ENCODE data around the gene BLTP2. TPM values are rescaled to one million over a fixed set of nuclear protein-coding genes. Genes with fewer than 3 reads are reported as not detected.

BLTP2 gene
- total RNA-seq, 6 donors from 2014 or later, result 98.1 to 250 (median 131) TPM

DNA sequence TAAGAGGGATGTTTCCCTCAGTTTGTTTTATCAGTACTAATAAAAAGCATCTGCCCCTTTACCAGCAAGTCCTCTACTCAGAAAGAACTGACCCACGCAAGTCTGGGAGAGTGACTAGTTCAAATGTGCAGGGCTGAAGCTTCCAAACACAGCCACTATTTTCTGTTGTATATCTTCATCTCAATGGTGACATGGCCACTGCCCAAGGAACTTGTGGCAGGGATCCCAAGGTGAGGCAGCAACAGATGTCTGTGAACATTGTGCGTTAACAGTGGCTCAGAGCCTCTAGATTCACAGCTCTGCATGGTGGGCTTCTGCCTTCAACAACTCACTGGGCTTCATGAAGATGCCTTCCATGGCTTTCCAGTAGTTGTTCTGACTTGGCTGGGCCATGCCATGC, 3.7 kb upstream of the BLTP2 start:
- 92 to 94% methylated on average over 2 of the region's 2 CpGs for WGBS, 2 donors
- no peak overlapping the region for H3K27ac ChIP-seq
- H3K27me3 ChIP-seq, result no peaks in the 10 kb centered on the region
- ATAC-seq (ENCODE audit: low FRiP score in 2 of 2), result no peak
- no peaks in the 10 kb centered on the region for H3K9me3 ChIP-seq
- no peak for DNase-seq
- peaks cover 0 to 49% (median 30%) of the 10 kb centered on the region in 4 donors for H3K36me3 ChIP-seq
- peaks cover 20 to 29% (median 22%) of the 10 kb centered on the region in 4 donors for H3K4me1 ChIP-seq
- no peak overlapping the region for H3K4me3 ChIP-seq
- TF ChIP-seq POLR2AphosphoS5 (IDR thresholded peaks at IDR 0.05) (no peak), EP300 (IDR thresholded peaks at IDR 0.05) (no peak), POLR2A (IDR thresholded peaks at IDR 0.05) (no peak)
- TF ChIP-seq, protein P1, sequence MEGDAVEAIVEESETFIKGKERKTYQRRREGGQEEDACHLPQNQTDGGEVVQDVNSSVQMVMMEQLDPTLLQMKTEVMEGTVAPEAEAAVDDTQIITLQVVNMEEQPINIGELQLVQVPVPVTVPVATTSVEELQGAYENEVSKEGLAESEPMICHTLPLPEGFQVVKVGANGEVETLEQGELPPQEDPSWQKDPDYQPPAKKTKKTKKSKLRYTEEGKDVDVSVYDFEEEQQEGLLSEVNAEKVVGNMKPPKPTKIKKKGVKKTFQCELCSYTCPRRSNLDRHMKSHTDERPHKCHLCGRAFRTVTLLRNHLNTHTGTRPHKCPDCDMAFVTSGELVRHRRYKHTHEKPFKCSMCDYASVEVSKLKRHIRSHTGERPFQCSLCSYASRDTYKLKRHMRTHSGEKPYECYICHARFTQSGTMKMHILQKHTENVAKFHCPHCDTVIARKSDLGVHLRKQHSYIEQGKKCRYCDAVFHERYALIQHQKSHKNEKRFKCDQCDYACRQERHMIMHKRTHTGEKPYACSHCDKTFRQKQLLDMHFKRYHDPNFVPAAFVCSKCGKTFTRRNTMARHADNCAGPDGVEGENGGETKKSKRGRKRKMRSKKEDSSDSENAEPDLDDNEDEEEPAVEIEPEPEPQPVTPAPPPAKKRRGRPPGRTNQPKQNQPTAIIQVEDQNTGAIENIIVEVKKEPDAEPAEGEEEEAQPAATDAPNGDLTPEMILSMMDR (IDR thresholded peaks at IDR 0.05), result no peak

DNA sequence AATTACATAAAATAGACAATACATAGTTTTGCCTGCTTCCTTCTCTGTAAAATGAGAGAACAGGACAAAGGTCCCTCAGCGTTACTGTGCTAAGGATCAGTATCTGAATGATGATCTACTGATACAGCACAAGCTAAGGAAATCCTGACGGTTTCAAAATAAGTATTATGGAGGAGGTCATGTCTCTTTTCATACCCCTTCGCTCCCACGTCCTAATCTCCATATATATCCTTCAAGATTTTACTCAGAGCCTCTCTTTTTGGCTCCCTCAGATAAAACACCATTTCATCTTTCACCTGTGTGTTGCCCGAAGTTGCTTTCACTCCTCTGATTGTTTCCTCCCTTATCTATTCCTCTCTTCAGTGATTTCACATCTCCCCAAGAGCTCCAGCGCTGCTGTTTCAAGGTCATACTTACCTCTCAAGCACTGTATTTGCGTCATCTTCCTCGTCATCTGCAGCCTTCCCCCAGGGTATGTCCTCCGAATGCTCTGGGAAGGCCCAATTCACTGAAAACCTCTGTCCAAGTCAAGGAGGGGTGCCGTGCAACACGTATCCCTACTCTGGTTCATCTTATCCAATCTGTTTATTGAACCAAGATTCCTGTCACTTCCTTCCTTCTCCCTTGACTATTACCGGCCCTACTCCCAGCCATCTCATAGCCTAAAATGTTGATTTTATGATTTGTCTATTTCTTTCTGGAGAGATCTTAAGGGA, 1.2 kb upstream of the BLTP2 start:
- DNase-seq (peak in 1 of 2 donors; percentile 24), ATAC-seq (ENCODE audit: low FRiP score in 2 of 2) (no peak)
- Histone ChIP-seq H3K4me1 (peaks cover 32 to 44% (median 33%) of the 10 kb centered on the region in 4 donors), H3K27me3 (no peaks in the 10 kb centered on the region), H3K36me3 (peaks cover 8 to 52% (median 38%) of the 10 kb centered on the region in 4 donors), H3K27ac (peak overlapping the region; percentile 91 to 98 (median 96)), H3K4me3 (peak overlapping the region in 2 of 4 donors; percentile 25 to 99), H3K9me3 (no peaks in the 10 kb centered on the region)
- WGBS, 2 donors, result 39 to 53% methylated on average over 12 of the region's 12 CpGs
- TF ChIP-seq, protein P1 (IDR thresholded peaks at IDR 0.05), result no peak
- TF ChIP-seq EP300 (IDR thresholded peaks at IDR 0.05) (no peak), POLR2AphosphoS5 (IDR thresholded peaks at IDR 0.05) (no peak)

DNA sequence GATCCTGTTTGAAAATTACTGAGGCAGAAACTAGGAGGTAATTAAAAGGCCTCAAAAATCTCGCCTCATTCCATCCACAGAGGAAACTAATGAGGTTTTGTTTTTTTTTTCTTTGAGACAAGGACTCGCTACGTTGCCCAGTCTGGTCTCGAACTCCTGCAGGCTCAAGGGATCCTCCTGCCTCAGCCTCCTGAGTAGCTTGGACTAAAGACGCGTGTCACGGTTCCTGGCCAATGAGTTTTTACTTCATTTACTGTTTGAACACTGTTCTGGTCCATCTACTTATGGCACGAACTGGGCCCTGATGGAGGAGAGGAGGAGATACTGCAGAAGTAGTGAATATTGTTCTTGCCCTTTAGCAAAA, 600 bp upstream of the BLTP2 start:
- Histone ChIP-seq H3K36me3 (peaks cover 9 to 55% (median 40%) of the 10 kb centered on the region in 4 donors), H3K4me1 (peaks cover 32 to 44% (median 33%) of the 10 kb centered on the region in 4 donors), H3K9me3 (no peaks in the 10 kb centered on the region), H3K4me3 (peak overlapping the region; percentile 62 to 99 (median 98)), H3K27me3 (no peaks in the 10 kb centered on the region), H3K27ac (peak overlapping the region; percentile 91 to 98 (median 96))
- DNase-seq (no peak), ATAC-seq (ENCODE audit: low FRiP score in 2 of 2) (no peak)
- TF ChIP-seq EP300 (IDR thresholded peaks at IDR 0.05) (no peak), POLR2A (IDR thresholded peaks at IDR 0.05) (no peak)
- WGBS, 2 donors, result 18 to 24% methylated on average over 8 of the region's 8 CpGs

DNA sequence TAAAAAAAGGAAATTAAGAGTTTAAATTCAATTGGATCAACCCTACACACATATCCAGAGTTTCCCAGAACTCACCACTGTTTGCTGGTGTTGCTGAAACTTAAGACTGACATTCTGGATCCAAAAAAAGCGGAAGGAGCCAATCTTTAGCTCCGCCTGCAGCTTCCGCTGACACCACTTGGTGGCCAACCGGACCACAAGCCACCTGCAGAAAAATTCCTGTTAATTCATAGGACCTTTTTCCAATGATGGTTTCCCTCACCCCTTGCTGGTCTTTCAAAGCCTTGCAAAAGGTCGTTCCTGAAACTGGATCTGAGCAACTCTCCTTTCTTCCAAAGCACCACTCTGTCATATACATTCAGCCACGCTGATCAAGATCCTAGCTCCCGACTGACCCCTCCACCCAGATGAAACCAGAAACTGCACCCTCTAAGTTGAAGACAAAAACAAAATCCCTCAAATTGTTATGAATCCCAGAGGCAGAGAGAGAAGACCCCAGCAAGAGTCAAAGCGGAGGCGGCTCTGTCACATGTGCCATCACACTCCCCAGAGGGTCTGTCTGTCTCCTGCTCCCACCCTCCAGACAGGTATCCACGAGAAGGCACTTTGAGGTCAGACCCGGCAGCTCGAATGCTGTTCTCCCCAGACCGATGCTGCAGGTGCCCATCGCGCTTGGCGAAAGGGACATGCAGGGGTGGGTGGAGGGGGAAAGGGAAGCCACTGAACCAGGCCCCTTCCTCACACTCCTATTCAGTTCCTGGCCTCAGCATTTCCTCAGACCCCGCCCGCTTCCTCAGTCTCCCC, 773 bp downstream of the BLTP2 start:
- peak; percentile 38 to 52 for ATAC-seq (ENCODE audit: low FRiP score in 2 of 2)
- H3K4me3 ChIP-seq, result peak overlapping the region; percentile 82 to 99 (median 98)
- peak in 1 of 2 donors; percentile 77 for DNase-seq
- TF ChIP-seq, protein P1 (IDR thresholded peaks at IDR 0.05), result peak in 5 of 6 experiments; percentile 39 to 67 (median 46)
- TF ChIP-seq EP300 (IDR thresholded peaks at IDR 0.05), result no peak
- no peaks in the 10 kb centered on the region for H3K9me3 ChIP-seq
- H3K27ac ChIP-seq, result peak overlapping the region; percentile 91 to 98 (median 96)
- peaks cover 32 to 44% (median 33%) of the 10 kb centered on the region in 4 donors for H3K4me1 ChIP-seq
- no peaks in the 10 kb centered on the region for H3K27me3 ChIP-seq
- 0% methylated on average over 17 to 18 of the region's 18 CpGs for WGBS, 2 donors
- peaks cover 20 to 57% (median 48%) of the 10 kb centered on the region in 4 donors for H3K36me3 ChIP-seq

DNA sequence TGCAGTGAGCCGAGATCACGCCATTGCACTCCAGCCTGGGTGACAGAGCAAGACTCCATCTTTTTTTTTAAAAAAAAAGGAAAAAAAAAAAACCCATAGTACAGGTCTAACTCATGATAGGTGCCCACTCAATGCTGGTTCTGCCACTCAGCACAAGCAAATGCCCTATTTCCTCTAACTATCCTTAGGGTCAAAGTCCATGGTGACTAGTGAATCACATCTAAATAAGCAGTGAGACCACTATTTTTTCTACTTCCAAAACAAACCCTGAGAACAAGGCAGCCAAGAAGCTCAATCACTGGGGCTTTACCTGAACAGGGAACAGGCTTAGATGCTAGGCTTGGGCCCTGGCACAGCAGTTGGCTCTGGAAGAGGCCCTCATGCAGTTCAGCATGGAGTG, 3.4 kb downstream of the BLTP2 start:
- Histone ChIP-seq H3K36me3 (peaks cover 34 to 69% (median 63%) of the 10 kb centered on the region in 4 donors), H3K27ac (no peak overlapping the region), H3K4me3 (no peak overlapping the region), H3K27me3 (no peaks in the 10 kb centered on the region), H3K9me3 (no peaks in the 10 kb centered on the region), H3K4me1 (peaks cover 24 to 36% (median 25%) of the 10 kb centered on the region in 4 donors)
- 89 to 92% methylated on average over 2 of the region's 2 CpGs for WGBS, 2 donors
- TF ChIP-seq POLR2AphosphoS5 (IDR thresholded peaks at IDR 0.05) (no peak), POLR2A (IDR thresholded peaks at IDR 0.05) (no peak), EP300 (IDR thresholded peaks at IDR 0.05) (no peak)
- TF ChIP-seq, protein P1 (IDR thresholded peaks at IDR 0.05), result no peak
- ATAC-seq (ENCODE audit: low FRiP score in 2 of 2), result no peak
- DNase-seq, result no peak

All from upper lobe of left lung (tissue), 6 donors.